ENCODE data around the gene GINS2.

The GINS2 gene

GRCh38 chr16:85689285-85689949 is 663 bp upstream of the GINS2 start:
- DNase-seq, result no peak

DNA sequence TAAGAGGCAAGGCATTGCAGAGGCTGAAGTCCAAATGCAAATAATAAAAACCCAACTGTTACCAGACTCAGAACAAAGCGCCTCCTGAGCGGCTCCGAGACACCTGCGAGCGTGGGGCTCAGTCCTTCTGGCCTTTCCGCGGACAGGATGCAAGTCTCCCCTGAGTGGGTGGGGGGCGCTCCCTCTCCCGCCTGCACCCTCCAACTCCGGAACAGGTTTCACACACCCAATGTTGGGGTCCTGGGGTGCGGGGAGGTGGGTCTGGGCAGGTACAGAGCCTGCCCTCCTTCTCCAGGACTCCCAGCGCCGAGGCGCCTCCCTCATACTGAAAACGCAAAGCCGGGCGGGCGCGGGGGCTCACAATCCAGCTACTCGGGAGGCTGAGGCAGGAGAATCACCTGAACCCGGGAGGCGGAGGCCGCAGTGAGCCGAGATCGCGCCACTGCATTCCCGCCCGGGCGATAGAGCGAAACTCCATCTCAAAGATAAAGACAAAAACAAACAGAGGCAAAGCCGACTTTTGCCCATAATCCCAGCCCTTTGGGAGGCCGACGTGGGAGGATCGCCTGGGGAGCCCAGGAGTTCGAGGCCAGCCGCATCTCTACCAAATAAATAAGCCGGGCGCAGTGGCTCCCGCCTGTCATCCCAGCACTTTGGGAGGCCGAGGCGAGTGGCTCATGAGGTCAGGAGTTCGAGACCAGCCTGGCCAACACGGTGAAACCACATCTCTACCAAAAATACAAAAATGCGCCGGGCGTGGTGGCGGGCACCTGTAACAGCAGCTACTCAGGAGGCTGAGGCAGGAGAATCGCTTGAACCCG is 893 bp downstream of the GINS2 start:
- DNase-seq, result no peak

DNA sequence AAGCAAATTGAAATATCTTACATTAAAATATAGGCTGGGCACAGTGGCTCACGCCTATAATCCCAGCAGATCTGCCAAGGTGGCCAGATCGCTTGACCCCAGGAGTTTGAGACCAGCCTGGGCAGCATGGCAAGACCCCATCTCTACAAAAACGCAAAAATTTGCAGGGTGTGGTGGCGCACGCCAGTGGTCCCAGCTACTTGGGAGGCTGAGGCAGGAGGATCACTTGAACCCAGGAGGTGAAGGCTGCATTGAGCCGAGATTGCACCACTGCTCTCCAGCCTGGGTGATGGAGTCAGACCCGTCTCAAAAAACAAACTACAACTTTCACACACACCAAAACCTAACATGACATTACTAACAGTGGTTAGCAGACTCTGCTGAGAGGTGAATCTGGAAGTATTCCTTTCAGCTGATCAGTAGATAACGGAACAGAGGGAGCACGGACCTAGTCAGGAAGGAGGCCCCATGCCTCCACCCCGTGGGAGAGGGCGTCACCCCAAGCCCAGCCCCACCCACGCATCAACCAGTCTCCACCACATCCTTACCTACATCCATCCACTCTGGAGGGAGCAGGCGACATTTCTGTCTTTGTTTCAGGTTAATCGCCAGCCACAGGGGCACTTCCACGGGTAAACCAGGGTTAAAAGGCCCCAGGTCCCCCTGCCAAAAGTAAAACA is 1.7 kb downstream of the GINS2 start:
- no peak for DNase-seq

GRCh38 chr16:85685251-85685650 is 3.5 kb downstream of the GINS2 start:
- DNase-seq, result no peak

DNA sequence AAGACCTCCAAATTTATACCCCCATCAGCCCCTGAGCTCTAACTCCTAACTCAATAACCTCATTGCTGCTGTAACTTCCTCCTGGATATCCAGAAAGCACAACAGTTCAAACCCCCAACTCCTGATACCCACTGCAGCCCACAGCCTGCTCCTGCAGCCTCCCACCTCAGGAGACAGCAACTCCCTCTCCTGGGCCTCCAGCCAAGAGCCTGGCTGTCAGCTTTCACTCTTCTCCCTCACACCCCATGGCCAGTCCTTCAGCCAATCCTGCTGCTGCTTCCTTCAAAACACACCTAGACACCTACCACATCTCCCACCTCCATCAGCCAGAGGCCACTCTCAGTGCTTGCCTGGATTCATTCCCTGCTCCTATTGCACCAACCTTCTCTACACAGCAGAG is 5.4 kb downstream of the GINS2 start:
- no peak for DNase-seq

DNA sequence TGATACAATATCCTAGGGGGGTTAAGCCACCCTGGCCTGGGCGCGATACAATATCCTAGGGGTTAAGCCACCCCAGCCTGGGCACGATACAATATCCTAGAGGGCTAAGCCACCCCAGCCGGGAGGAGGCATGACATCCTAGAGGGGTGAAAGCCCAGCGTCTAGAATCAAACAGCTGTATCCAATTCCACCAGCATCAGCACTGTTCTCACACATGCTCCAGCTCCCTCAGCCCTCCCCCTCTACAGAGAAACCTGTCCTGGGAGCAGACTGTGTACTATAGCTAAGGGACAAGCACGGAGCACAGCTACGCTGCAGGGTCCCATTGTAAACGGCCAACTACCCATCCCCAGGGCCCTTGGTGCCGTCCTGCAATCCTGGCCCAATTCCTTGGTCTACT is 6.2 kb downstream of the GINS2 start:
- DNase-seq, result no peak

DNA sequence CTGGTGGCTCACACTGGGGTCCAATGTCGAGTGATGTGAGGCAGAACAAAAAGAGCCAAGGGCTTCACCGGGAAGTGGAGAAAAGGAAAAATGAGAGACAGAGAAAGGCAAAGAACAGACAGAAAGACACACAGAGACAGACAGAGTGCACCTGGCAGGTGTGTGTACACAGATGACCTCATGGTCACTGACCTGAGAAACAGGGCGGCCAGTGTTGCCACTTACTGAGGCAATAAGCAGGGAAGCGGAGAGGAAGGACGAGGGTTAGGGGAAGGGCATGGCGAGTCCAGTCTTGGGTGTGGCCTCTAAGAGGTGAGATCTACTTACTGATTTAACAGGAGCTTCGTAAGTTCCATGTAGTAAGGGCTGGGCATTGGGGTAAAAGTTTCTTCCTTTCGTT is 7.5 kb downstream of the GINS2 start:
- no peak for DNase-seq

DNA sequence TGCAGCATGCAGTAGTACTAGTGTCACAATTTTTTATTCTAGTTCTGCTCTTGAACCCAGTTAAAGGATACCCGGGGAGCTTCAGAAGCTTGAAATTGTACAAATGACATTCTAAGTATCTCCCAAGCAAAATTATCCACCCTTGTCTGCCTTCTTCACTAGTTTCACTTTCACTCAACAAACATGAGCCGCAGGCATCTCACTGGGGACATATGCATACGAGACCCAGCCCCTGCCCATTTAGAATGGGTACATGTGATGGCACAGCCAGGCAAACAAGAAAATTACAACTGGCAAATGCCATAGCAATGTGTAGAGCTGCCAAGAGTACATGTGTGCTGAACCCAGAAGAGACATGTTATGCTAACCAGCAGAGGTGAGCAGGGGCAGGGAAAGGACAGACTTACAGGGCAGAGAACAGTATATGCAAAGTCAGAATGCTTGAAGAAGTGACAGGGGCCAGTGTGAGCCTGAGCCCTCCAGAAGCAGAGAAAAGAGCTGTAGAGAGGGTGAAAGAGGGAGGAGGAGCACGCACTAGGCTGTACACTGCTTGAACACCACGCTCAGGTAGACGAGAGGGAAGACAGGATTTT is 8.3 kb downstream of the GINS2 start:
- DNase-seq, result no peak

- no peak for DNase-seq
Observed at GRCh38 chr16:85679870-85680269, 8.9 kb downstream of the GINS2 start.

DNA sequence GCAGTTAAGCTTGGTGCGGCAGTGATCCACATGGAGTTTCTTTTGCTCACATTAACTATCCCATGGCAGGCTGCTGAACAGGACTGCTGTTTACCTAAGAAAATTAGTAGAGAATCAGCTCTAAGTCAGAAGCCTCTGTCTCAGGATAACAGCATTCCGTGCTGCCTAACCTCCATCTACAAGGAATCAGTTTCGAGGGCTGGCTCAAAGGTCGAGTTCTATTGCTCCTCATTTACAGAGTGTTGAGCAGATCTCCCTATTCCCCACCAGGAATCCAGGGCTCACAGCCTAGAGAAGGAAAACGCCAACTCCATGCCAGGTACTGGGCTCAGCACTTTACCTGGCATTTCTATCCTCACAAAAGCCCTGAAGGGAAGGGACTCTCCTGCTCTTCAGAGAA is 9.9 kb downstream of the GINS2 start:
- no peak for DNase-seq

DNA sequence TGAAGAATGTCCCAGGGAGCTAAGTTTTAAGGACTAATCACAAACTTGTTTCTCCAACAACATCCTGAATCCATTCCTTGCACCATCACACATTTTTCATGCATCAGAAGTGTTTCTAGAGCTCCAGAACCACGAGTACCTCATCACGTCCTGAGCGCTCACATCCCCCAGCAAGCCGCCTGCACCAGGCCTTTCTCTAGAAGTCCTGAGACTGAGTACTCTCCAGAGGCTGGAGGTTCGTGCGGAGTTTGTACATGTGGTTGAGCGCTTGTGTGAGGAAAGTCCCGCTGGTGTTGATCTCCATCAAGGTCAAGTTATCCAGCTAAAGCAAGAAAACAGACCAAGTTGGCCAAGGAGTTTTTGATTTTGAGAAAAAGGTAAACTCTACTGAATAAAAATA is 10.7 kb downstream of the GINS2 start:
- no peak for DNase-seq

DNA sequence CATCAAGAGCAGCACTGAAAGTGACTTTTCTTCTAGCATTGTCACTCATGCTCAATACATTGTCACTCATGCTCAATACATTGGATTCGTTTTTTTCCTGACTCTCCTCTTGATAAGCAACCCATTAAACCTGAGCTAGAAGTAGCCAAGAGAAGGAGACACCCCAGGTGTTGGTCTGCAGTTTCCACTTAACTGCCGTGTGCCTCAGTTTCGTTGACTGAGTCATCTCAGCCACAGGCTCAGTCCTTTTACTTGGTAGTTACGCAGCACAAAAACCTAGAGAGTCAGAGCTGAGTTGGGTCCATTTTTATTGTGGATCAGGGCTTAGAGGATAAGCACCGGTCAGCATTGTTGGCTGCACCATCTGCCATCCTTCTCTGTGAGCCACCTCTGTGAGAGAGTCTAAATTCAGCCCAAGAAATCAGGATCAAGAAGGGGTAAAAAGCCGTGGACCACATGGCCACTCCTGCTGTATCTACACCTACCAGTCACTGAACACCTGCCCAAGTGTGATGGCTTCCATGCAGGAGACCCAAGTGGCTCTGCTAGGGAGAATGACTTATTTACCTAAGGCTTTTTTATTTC is 11.3 kb downstream of the GINS2 start:
- DNase-seq, result no peak

DNA sequence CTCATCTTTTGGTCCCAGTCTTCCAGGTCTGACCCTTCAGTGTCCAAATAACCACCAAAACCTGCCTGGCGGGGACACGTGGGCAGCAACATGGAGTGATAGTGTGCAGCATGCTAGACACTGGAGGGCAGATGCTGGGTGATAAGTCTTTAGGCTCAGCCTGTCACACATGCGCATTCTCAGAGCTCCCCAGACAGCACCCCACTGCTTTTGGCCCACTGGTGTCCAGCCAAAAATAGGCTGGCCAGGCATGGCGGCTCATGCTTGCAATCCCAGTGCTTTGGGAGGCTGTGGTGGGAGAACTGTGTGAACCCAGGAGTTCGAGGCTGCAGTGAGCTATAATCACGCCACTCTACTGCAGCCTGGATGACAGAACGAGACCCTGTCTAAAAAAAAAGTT is 12.3 kb downstream of the GINS2 start:
- DNase-seq, result no peak

DNA sequence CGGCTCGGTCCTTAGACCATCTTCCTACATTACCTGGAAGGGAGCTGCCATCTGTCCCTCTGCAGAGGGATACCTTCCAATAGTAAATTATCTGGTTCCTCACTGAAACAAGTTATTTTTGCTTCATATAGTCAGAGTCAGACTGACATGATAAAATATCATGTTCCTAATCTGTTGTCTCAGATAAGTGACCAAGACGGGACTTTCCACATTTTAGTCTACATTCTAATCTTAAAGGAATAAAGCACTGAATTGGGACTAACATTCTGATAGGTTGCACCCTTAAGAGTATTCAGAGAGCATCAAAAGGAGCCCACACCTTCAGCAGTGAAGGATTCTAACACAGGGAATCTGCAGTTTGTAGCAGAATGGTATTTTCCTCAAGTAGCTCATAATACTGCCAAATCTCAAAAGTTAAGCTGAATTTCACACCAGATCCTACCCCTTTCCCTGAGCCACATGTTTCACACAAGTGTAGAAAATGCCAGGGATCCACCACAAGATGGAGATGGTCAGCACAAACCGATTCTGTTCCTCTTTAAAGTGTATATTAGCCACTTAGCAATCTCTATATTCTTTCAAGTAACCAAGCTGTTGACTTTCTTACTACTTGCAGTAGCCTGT is 13.4 kb downstream of the GINS2 start:
- no peak for DNase-seq

GRCh38 chr16:85674828-85675227 is 13.9 kb downstream of the GINS2 start:
- no peak for DNase-seq

GRCh38 chr16:85674418-85674755 is 14.4 kb downstream of the GINS2 start:
- DNase-seq, result no peak

DNA sequence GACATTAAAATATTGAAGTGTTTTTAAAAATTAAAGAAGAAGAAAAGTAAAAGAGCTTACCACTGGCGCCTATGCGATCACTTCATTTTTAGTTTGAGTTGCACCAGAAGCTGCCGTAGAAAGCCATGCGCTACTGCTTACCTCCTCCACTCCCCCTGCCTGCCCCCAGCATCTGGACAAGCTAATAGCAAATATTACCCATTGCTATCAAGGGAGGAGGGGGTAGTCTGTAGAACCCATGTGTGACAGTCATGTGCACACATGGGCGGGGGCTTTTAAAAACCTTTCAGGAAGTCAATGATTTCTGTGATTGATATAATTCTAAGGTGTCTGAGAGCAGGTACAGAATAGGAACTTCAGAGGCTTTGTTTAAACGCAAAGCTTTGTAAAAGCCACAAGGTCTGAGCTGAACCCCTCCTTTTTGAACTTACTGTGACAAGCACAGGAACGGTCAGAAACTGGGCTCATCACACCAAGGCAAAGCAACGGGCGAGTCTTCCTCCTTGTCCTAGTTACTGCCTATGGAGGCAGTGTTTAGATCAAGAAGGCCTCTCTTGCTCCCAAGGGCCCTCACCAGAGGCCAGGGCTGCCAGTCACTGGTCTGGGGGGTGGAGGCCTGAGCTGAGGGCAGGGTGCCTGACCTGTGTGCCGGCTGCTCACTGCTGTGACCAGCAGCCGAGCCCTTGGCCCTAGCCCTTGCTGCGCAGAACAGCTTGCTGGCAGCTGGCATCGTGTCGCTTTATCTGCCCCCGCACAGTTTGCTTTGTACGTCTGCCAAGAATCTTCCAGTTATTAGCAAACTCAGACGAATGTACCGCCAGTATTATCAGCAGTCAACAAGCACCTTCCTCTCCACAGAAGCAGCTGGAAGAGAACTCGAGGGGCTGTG is 15.0 kb downstream of the GINS2 start:
- no peak for DNase-seq

- no peak for DNase-seq
Observed at GRCh38 chr16:85670840-85671239, 17.9 kb downstream of the GINS2 start.

- DNase-seq, result no peak
Observed at GRCh38 chr16:85668676-85669424, 19.9 kb downstream of the GINS2 start.

DNA sequence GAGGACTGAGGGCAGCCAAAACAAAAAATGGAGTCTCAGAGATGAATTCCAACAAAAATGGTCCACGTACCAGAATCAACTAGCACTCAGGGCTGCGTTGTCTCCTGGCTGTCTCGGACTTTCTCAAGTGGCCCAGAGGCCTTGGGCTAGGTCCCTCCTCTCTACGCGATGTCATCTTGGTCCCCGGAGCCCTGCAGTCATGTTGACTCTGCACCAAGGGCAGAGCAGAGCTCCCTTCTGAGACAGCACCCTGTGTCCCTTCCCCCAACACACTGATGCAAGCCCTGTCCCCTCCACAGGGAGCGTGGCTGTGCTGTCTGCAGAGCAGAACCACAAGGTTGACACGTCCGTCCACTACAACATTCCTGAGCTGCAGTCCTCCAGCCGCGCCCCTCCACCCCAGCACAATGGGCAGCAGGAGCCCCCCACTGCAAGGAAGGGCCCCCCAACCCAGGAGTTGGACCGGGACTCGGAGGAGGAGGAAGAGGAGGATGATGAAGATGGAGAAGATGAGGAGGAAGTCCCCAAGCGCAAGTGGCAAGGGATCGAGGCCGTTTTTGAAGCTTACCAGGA is 20.8 kb downstream of the GINS2 start:
- no peak for DNase-seq

DNA sequence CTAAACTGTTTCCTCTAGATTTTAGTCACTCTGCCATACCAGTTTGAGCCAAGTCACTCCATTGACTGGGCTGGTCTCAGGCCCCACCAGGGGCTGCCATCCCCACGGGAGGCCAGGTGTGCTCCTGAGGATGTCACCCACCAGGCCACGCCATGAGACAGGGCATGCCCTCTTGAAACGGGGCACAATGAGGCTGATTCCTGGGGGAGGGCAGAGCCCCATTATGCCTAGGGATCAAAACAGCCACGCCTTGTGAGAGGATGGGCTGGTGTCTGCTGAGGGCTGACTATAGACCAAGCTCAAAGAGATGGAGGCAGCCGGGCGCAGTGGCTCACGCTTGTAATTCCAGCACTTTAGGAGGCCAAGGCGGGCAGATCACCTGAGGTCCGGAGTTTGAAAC is 21.5 kb downstream of the GINS2 start:
- DNase-seq, result no peak

Measured in activated naive CD4-positive, alpha-beta T cell (primary cell).